CD8-positive, alpha-beta memory T cell (primary cell): Measurements from ENCODE around the gene VPS26A. TPM values are rescaled to one million over a fixed set of nuclear protein-coding genes. Genes with fewer than 3 reads are reported as not detected.
"Not testable (repeated sequence)": the region's sequence is repeated elsewhere in the genome, so short reads cannot be mapped to it uniquely, and the experiment has no call there.

ENCODE experiments used
- CTCF ChIA-PET: fragments of 350-600 bp; sonication (Branson Sonifier 250); formaldehyde crosslinking; loops from one replicate; lab custom pipeline; 2021; ENCODE audit warnings: antibody characterized with exemption; lab: Charles Lee
- POLR2A ChIA-PET: fragments of 350-600 bp; sonication (Branson Sonifier 250); formaldehyde crosslinking; loops from one replicate; lab custom pipeline; 2021; ENCODE audit warnings: antibody characterized with exemption; lab: Charles Lee
- DNase-seq, 5 donors: peaks; one replicate each; pipeline versions ENCODE4 v3.0.0 to v3.0.0-alpha.2; 2020 to 2022; ENCODE audit warnings: mixed read lengths in 1 of 5
- H3K27ac ChIP-seq: one replicate; pipeline ENCODE4 v1.7.0; 2013; ENCODE audit warnings: low read depth, mild to moderate bottlenecking, low read length, moderate library complexity
- H3K27me3 ChIP-seq: 2 replicates; pipeline ENCODE4 v1.7.0; 2013; ENCODE audit warnings: low read length, mild to moderate bottlenecking; ENCODE audit not compliant: insufficient read depth, poor library complexity, severe bottlenecking
- H3K36me3 ChIP-seq: 2 replicates; pipeline ENCODE4 v1.7.0; 2013; ENCODE audit warnings: mild to moderate bottlenecking, low read length, moderate library complexity; ENCODE audit not compliant: insufficient read depth
- H3K4me1 ChIP-seq: 2 replicates; pipeline ENCODE4 v1.7.0; 2013; ENCODE audit warnings: mild to moderate bottlenecking, low read length, moderate library complexity; ENCODE audit not compliant: insufficient read depth
- H3K4me3 ChIP-seq: 2 replicates; pipeline ENCODE4 v1.7.0; 2013; ENCODE audit warnings: mild to moderate bottlenecking, low read length
- H3K9me3 ChIP-seq: 2 replicates; pipeline ENCODE4 v1.7.0; 2013; ENCODE audit warnings: mild to moderate bottlenecking, low read length
- H3K27ac Mint-ChIP-seq, 8 donors: one replicate each; pipeline ENCODE4 v1.8.0; 2020 to 2021; ENCODE audit warnings: mixed read lengths in 8 of 8, mild to moderate bottlenecking in 6 of 8, inconsistent platforms in 3 of 8, moderate library complexity in 3 of 8
- H3K27me3 Mint-ChIP-seq, 2 donors: one replicate each; pipeline ENCODE4 v1.8.0; 2020 to 2021; ENCODE audit warnings: mixed read lengths in 2 of 2, mild to moderate bottlenecking in 1 of 2, moderate library complexity in 1 of 2
- H3K36me3 Mint-ChIP-seq, 3 donors: one replicate each; pipeline ENCODE4 v1.8.0; 2020 to 2021; ENCODE audit warnings: mixed read lengths in 3 of 3, inconsistent platforms in 1 of 3, mild to moderate bottlenecking in 1 of 3
- H3K4me1 Mint-ChIP-seq, 3 donors: one replicate each; pipeline ENCODE4 v1.8.0; 2020 to 2021; ENCODE audit warnings: mixed read lengths in 3 of 3, inconsistent platforms in 1 of 3, mild to moderate bottlenecking in 1 of 3
- H3K4me3 Mint-ChIP-seq, 7 donors: one replicate each; pipeline ENCODE4 v1.8.0; 2020 to 2021; ENCODE audit warnings: mixed read lengths in 7 of 7, mild to moderate bottlenecking in 6 of 7, moderate library complexity in 4 of 7, inconsistent platforms in 2 of 7
- H3K9me3 Mint-ChIP-seq, 5 donors: one replicate each; pipeline ENCODE4 v1.8.0; 2020 to 2022; ENCODE audit warnings: mixed read lengths in 5 of 5, mild to moderate bottlenecking in 3 of 5, moderate library complexity in 2 of 5, inconsistent platforms in 1 of 5
- polyA plus RNA-seq: library from polyadenylated mRNA; unstranded; fragments of 300-500 nt; fragmentation: Illumina TruSeq; gene quantifications from one replicate; pipeline ENCODE4 v1.2.3, GENCODE V29; 2021
- total RNA-seq, 2 experiments: library from RNA; stranded (reverse); gene quantifications; one replicate each; pipeline ENCODE4 v1.2.3, GENCODE V29; 2021

VPS26A gene
- total and polyA plus RNA-seq, 3 experiments from 2014 or later = 38.6 to 46.7 (median 44.8) TPM

- H3K27me3 ChIP-seq = no peaks in the 10 kb centered on the region
- POLR2A ChIA-PET = interaction anchor here (0.6 kb wide), 1 partner anchor 43 kb away, joined by 3 read pairs; the partner anchor contains the start of gene SRGN
- peaks cover 47 to 70% (median 63%) of the 10 kb centered on the region in 3 donors for H3K4me1 Mint-ChIP-seq
- no peaks in the 10 kb centered on the region for H3K9me3 ChIP-seq
- peaks cover 17% of the 10 kb centered on the region for H3K4me1 ChIP-seq
- CTCF ChIA-PET = interaction anchor here (1.0 kb wide), 1 partner anchor 98 kb away, joined by 3 read pairs; no protein-coding TSS in a partner anchor
- no peaks in the 10 kb centered on the region for H3K9me3 Mint-ChIP-seq
- no peak overlapping the region for H3K27ac ChIP-seq
- no peak for DNase-seq
- peak overlapping the region in 5 of 8 donors; percentile 16 to 65 (median 44) for H3K27ac Mint-ChIP-seq
- peaks cover 3 to 27% (median 10%) of the 10 kb centered on the region in 3 donors for H3K36me3 Mint-ChIP-seq
- no peak overlapping the region for H3K4me3 ChIP-seq
- H3K27me3 Mint-ChIP-seq = peaks cover 0 to 1% of the 10 kb centered on the region in 2 donors
- H3K4me3 Mint-ChIP-seq = peak overlapping the region in 2 of 7 donors; percentile 0 to 42
- peaks cover 8% of the 10 kb centered on the region for H3K36me3 ChIP-seq
Observed at GRCh38 chr10:69130251-69130650, 6.3 kb downstream of the VPS26A start.

- DNase-seq = no peak
- POLR2A ChIA-PET = interaction anchor here (0.7 kb wide), 1 partner anchor 419 kb away, joined by 5 read pairs; the partner anchor contains the start of gene CCAR1
Observed at GRCh38 chr10:69139961-69140360, 16.0 kb downstream of the VPS26A start.

GRCh38 chr10:69141304-69141703, 17.3 kb downstream of the VPS26A start:
- no peaks in the 10 kb centered on the region for H3K9me3 ChIP-seq
- H3K27ac Mint-ChIP-seq = peak overlapping the region in 2 of 8 donors; percentile 21 to 34
- no peaks in the 10 kb centered on the region for H3K27me3 Mint-ChIP-seq
- H3K36me3 ChIP-seq = peaks cover 16% of the 10 kb centered on the region
- CTCF ChIA-PET = no interaction called here
- H3K4me3 ChIP-seq = no peak overlapping the region
- no peak for DNase-seq
- H3K4me3 Mint-ChIP-seq = no peak overlapping the region
- peaks cover 41 to 71% (median 66%) of the 10 kb centered on the region in 3 donors for H3K4me1 Mint-ChIP-seq
- no peaks in the 10 kb centered on the region for H3K4me1 ChIP-seq
- no peak overlapping the region for H3K27ac ChIP-seq
- POLR2A ChIA-PET = no interaction called here
- H3K9me3 Mint-ChIP-seq = no peaks in the 10 kb centered on the region
- peaks cover 0 to 36% (median 4%) of the 10 kb centered on the region in 3 donors for H3K36me3 Mint-ChIP-seq
- no peaks in the 10 kb centered on the region for H3K27me3 ChIP-seq

More at GRCh38 chr10:69139961-69140360, 16.0 kb downstream of the VPS26A start:
- H3K9me3 ChIP-seq = no peaks in the 10 kb centered on the region
- H3K4me1 Mint-ChIP-seq = peaks cover 43 to 68% (median 61%) of the 10 kb centered on the region in 3 donors
- H3K27ac ChIP-seq = no peak overlapping the region
- H3K9me3 Mint-ChIP-seq = no peaks in the 10 kb centered on the region
- no peaks in the 10 kb centered on the region for H3K27me3 Mint-ChIP-seq
- H3K27me3 ChIP-seq = no peaks in the 10 kb centered on the region
- H3K4me1 ChIP-seq = no peaks in the 10 kb centered on the region
- H3K36me3 ChIP-seq = peaks cover 16% of the 10 kb centered on the region
- peak overlapping the region in 1 of 8 donors; percentile 71 for H3K27ac Mint-ChIP-seq
- H3K4me3 Mint-ChIP-seq = no peak overlapping the region
- no peak overlapping the region for H3K4me3 ChIP-seq
- peaks cover 3 to 43% (median 4%) of the 10 kb centered on the region in 3 donors for H3K36me3 Mint-ChIP-seq
- CTCF ChIA-PET = no interaction called here

GRCh38 chr10:69142074-69142473, 18.1 kb downstream of the VPS26A start:
- H3K27ac Mint-ChIP-seq = peak overlapping the region in 2 of 8 donors; percentile 20 to 87
- H3K27ac ChIP-seq, H3K4me3 ChIP-seq, H3K27me3 ChIP-seq, H3K27me3 Mint-ChIP-seq, CTCF ChIA-PET, H3K4me3 Mint-ChIP-seq, H3K9me3 ChIP-seq, H3K4me1 ChIP-seq, H3K9me3 Mint-ChIP-seq, DNase-seq, POLR2A ChIA-PET: not testable (repeated sequence)
- H3K36me3 Mint-ChIP-seq = peaks cover 0 to 34% (median 4%) of the 10 kb centered on the region in 3 donors
- H3K36me3 ChIP-seq = peaks cover 13% of the 10 kb centered on the region
- H3K4me1 Mint-ChIP-seq = peaks cover 46 to 75% (median 74%) of the 10 kb centered on the region in 3 donors

- Mint-ChIP-seq H3K4me3 (peak overlapping the region in 1 of 7 donors; percentile 13), H3K27ac (peak overlapping the region in 3 of 8 donors; percentile 2 to 61 (median 23)), H3K4me1 (peaks cover 46 to 71% (median 69%) of the 10 kb centered on the region in 3 donors), H3K36me3 (peaks cover 0 to 29% (median 2%) of the 10 kb centered on the region in 3 donors), H3K9me3 (no peaks in the 10 kb centered on the region), H3K27me3 (no peaks in the 10 kb centered on the region)
- Histone ChIP-seq H3K9me3 (no peaks in the 10 kb centered on the region), H3K4me1 (peaks cover 6% of the 10 kb centered on the region), H3K27me3 (no peaks in the 10 kb centered on the region), H3K27ac (no peak overlapping the region), H3K36me3 (peaks cover 8% of the 10 kb centered on the region), H3K4me3 (no peak overlapping the region)
- DNase-seq = no peak
- ChIA-PET POLR2A (interaction anchor here (0.6 kb wide), 1 partner anchor 483 kb away, joined by 4 read pairs; no protein-coding TSS in a partner anchor), CTCF (no interaction called here)
Observed at GRCh38 chr10:69142983-69143382, 19.0 kb downstream of the VPS26A start.

- Histone ChIP-seq H3K27me3 (no peaks in the 10 kb centered on the region), H3K27ac (no peak overlapping the region), H3K4me1 (peaks cover 6% of the 10 kb centered on the region), H3K9me3 (no peaks in the 10 kb centered on the region), H3K4me3 (no peak overlapping the region), H3K36me3 (peaks cover 8% of the 10 kb centered on the region)
- Mint-ChIP-seq H3K27ac (peak overlapping the region in 3 of 8 donors; percentile 12 to 52 (median 47)), H3K4me3 (no peak overlapping the region), H3K27me3 (no peaks in the 10 kb centered on the region), H3K9me3 (no peaks in the 10 kb centered on the region), H3K36me3 (peaks cover 0 to 33% (median 2%) of the 10 kb centered on the region in 3 donors), H3K4me1 (peaks cover 40 to 66% (median 62%) of the 10 kb centered on the region in 3 donors)
- CTCF ChIA-PET = no interaction called here
- POLR2A ChIA-PET = no interaction called here
- no peak for DNase-seq
Observed at GRCh38 chr10:69145329-69145728, 21.4 kb downstream of the VPS26A start.

GRCh38 chr10:69145864-69146263, 21.9 kb downstream of the VPS26A start:
- CTCF ChIA-PET = no interaction called here

GRCh38 chr10:69146759-69147158, 22.8 kb downstream of the VPS26A start:
- no peaks in the 10 kb centered on the region for H3K27me3 ChIP-seq
- ChIA-PET CTCF (no interaction called here), POLR2A (no interaction called here)
- H3K27ac ChIP-seq = no peak overlapping the region
- no peaks in the 10 kb centered on the region for H3K36me3 ChIP-seq
- no peaks in the 10 kb centered on the region for H3K9me3 ChIP-seq
- Mint-ChIP-seq H3K27ac (no peak overlapping the region), H3K36me3 (peaks cover 0 to 30% (median 2%) of the 10 kb centered on the region in 3 donors), H3K4me1 (peaks cover 33 to 60% (median 53%) of the 10 kb centered on the region in 3 donors), H3K4me3 (no peak overlapping the region), H3K9me3 (no peaks in the 10 kb centered on the region), H3K27me3 (no peaks in the 10 kb centered on the region)
- no peak overlapping the region for H3K4me3 ChIP-seq
- peaks cover 6% of the 10 kb centered on the region for H3K4me1 ChIP-seq
- no peak for DNase-seq

More at GRCh38 chr10:69145864-69146263, 21.9 kb downstream of the VPS26A start:
- Mint-ChIP-seq H3K4me1 (peaks cover 38 to 66% (median 58%) of the 10 kb centered on the region in 3 donors), H3K9me3 (no peaks in the 10 kb centered on the region), H3K36me3 (peaks cover 0 to 36% (median 2%) of the 10 kb centered on the region in 3 donors), H3K4me3 (no peak overlapping the region), H3K27me3 (no peaks in the 10 kb centered on the region), H3K27ac (peak overlapping the region in 2 of 8 donors; percentile 12 to 41)
- Histone ChIP-seq H3K27ac (no peak overlapping the region), H3K27me3 (no peaks in the 10 kb centered on the region), H3K36me3 (peaks cover 5% of the 10 kb centered on the region), H3K4me3 (no peak overlapping the region), H3K4me1 (peaks cover 6% of the 10 kb centered on the region), H3K9me3 (no peaks in the 10 kb centered on the region)
- no peak for DNase-seq
- POLR2A ChIA-PET = no interaction called here
